Tibial nerve (tissue), 4 donors: ENCODE results near the gene SNX9. TPM values are rescaled to one million over a fixed set of nuclear protein-coding genes. Genes with fewer than 3 reads are reported as not detected.

ENCODE experiments used
- DNase-seq, 2 donors: peaks; one replicate each; pipeline ENCODE4 v3.0.0-alpha.2; 2019; ENCODE audit warnings: low spot score in 2 of 2
- H3K27ac ChIP-seq, 4 donors: fragments of 200-600 bp; sonication (generic) in 3 of 4; one replicate each; pipeline ENCODE4 v1.5.1; 2017 to 2019; ENCODE audit warnings: mild to moderate bottlenecking in 1 of 4
- H3K27me3 ChIP-seq, 2 donors: fragments of 200-600 bp; sonication (generic) in 1 of 2; one replicate each; pipeline versions ENCODE4 v1.5.1 to v1.6.0; 2017 to 2019
- H3K36me3 ChIP-seq, 3 donors: fragments of 200-600 bp; sonication (generic); one replicate each; pipeline ENCODE4 v1.5.1; 2018 to 2019
- H3K4me1 ChIP-seq, 4 donors: fragments of 200-600 bp; sonication (generic) in 3 of 4; one replicate each; pipeline ENCODE4 v1.5.1; 2017 to 2019
- H3K4me3 ChIP-seq, 4 donors: fragments of 200-600 bp; sonication (generic) in 3 of 4; one replicate each; pipeline ENCODE4 v1.5.1; 2017 to 2019; ENCODE audit warnings: mild to moderate bottlenecking in 1 of 4, moderate library complexity in 1 of 4
- H3K9me3 ChIP-seq, 4 donors: fragments of 200-600 bp; sonication (generic) in 3 of 4; one replicate each; pipeline ENCODE4 v1.5.1; 2017 to 2019
- CTCF ChIP-seq, 5 experiments: fragments of 200-600 bp in 3 of 5; fragments of 450-650 bp in 2 of 5; sonication (generic) in 3 of 5; IDR thresholded peaks; one replicate each; pipeline ENCODE4 v1.5.1; 2016 to 2019; ENCODE audit warnings: antibody characterized with exemption in 5 of 5, mild to moderate bottlenecking in 3 of 5, moderate library complexity in 2 of 5
- EP300 ChIP-seq, 2 donors: sonication (generic); formaldehyde crosslinking; IDR thresholded peaks; one replicate each; pipeline ENCODE4 v1.6.1; 2017; ENCODE audit warnings: antibody characterized with exemption in 2 of 2, mild to moderate bottlenecking in 1 of 2
- POLR2A ChIP-seq, 2 donors: fragments of 450-650 bp; IDR thresholded peaks; one replicate each; pipeline ENCODE4 v1.6.1; 2017; ENCODE audit warnings: antibody characterized with exemption in 2 of 2, mild to moderate bottlenecking in 2 of 2, moderate library complexity in 2 of 2
- WGBS, 2 donors: methylation state at CpG; one replicate each; pipeline ENCODE4 v1.1.5; 2018; 5-methylcytosine and 5-hydroxymethylcytosine counted together
- total RNA-seq, 4 donors: library from RNA; depleted of rRNA; stranded (reverse); fragments of >200 nt; gene quantifications; one replicate each; pipeline ENCODE4 v1.1.0, GENCODE V29; 2016

The SNX9 gene
- total RNA-seq, 4 donors from 2014 or later = 61.2 to 69.2 (median 63.9) TPM

- Histone ChIP-seq H3K4me1 (peaks cover 0 to 27% (median 23%) of the 10 kb centered on the region in 4 donors), H3K36me3 (no peaks in the 10 kb centered on the region), H3K27ac (no peak overlapping the region), H3K9me3 (peaks cover 0 to 14% (median 0%) of the 10 kb centered on the region in 4 donors), H3K4me3 (no peak overlapping the region), H3K27me3 (no peaks in the 10 kb centered on the region)
- no peak for DNase-seq
- no peak for TF ChIP-seq POLR2A (IDR thresholded peaks at IDR 0.05)
- no peak for TF ChIP-seq EP300 (IDR thresholded peaks at IDR 0.05)
- no peak for TF ChIP-seq CTCF (IDR thresholded peaks at IDR 0.05)
Observed at GRCh38 chr6:157811137-157811475, 11.9 kb upstream of the SNX9 start.

- no peak for TF ChIP-seq EP300 (IDR thresholded peaks at IDR 0.05)
- no peak for TF ChIP-seq CTCF (IDR thresholded peaks at IDR 0.05)
- no peak for TF ChIP-seq POLR2A (IDR thresholded peaks at IDR 0.05)
- peaks cover 0 to 14% (median 0%) of the 10 kb centered on the region in 4 donors for H3K9me3 ChIP-seq
- H3K27me3 ChIP-seq = no peaks in the 10 kb centered on the region
- H3K4me3 ChIP-seq = no peak overlapping the region
- H3K27ac ChIP-seq = no peak overlapping the region
- peaks cover 0 to 27% (median 23%) of the 10 kb centered on the region in 4 donors for H3K4me1 ChIP-seq
- WGBS, 2 donors = 73 to 83% methylated on average over 3 of the region's 3 CpGs
- DNase-seq = no peak
- H3K36me3 ChIP-seq = no peaks in the 10 kb centered on the region
Observed at GRCh38 chr6:157811476-157812173, 11.4 kb upstream of the SNX9 start.

- peaks cover 0 to 14% (median 0%) of the 10 kb centered on the region in 4 donors for H3K9me3 ChIP-seq
- TF ChIP-seq CTCF (IDR thresholded peaks at IDR 0.05) = no peak
- TF ChIP-seq EP300 (IDR thresholded peaks at IDR 0.05) = no peak
- TF ChIP-seq POLR2A (IDR thresholded peaks at IDR 0.05) = no peak
- no peak overlapping the region for H3K4me3 ChIP-seq
- no peaks in the 10 kb centered on the region for H3K27me3 ChIP-seq
- DNase-seq = no peak
- peak overlapping the region in 3 of 4 donors; percentile 7 to 86 (median 80) for H3K27ac ChIP-seq
- peaks cover 0 to 27% (median 23%) of the 10 kb centered on the region in 4 donors for H3K4me1 ChIP-seq
- no peaks in the 10 kb centered on the region for H3K36me3 ChIP-seq
Observed at GRCh38 chr6:157812425-157813171, 10.4 kb upstream of the SNX9 start.

GRCh38 chr6:157813191-157813590, 9.9 kb upstream of the SNX9 start:
- Histone ChIP-seq H3K27me3 (no peaks in the 10 kb centered on the region), H3K36me3 (no peaks in the 10 kb centered on the region), H3K4me3 (no peak overlapping the region), H3K9me3 (peaks cover 0 to 11% (median 0%) of the 10 kb centered on the region in 4 donors), H3K27ac (peak overlapping the region in 3 of 4 donors; percentile 7 to 86 (median 80)), H3K4me1 (peaks cover 0 to 27% (median 23%) of the 10 kb centered on the region in 4 donors)
- DNase-seq = peak in 1 of 2 donors; percentile 63
- no peak for TF ChIP-seq CTCF (IDR thresholded peaks at IDR 0.05)
- TF ChIP-seq POLR2A (IDR thresholded peaks at IDR 0.05) = no peak
- no peak for TF ChIP-seq EP300 (IDR thresholded peaks at IDR 0.05)
- WGBS, 2 donors = 46 to 54% methylated on average over 5 of the region's 5 CpGs
